Subcutaneous preadipocyte (primary cell): ENCODE results near the gene ZNF629. TPM values are rescaled to one million over a fixed set of nuclear protein-coding genes. Genes with fewer than 3 reads are reported as not detected.

Experiments used
- small RNA-seq: library from RNA; depleted of rRNA; stranded (forward); fragments of <200 nt; gene quantifications from one replicate; pipeline ENCODE3, GENCODE V24; 2012
- total RNA-seq: library from RNA; depleted of rRNA; stranded (reverse); fragments of >200 nt; gene quantifications from 2 replicates; pipeline ENCODE4 v1.2.3, GENCODE V29; 2012

The ZNF629 gene
- 13.6 and 14.1 TPM in 2 replicates for total RNA-seq

GRCh38 chr16:30786936-30787612, at the start of gene ZNF629:
Gene ZNF629 (minus strand): TSS chr16:30787205. CDS start chr16:30784482, 2,723 bp downstream.

GRCh38 chr16:30761928-30762902, 24.8 kb downstream of the ZNF629 start, which contains the start of the genes CFAP119 and RNF40:
Gene CFAP119 (minus strand): TSS chr16:30762062. CDS start chr16:30761748, 314 bp downstream.
Gene RNF40 (plus strand): TSS chr16:30762322. CDS start chr16:30762546, 224 bp downstream.

GRCh38 chr16:30747799-30748633, 39.0 kb downstream of the ZNF629 start, which contains the start of gene PHKG2:
Gene PHKG2 (plus strand): TSS chr16:30748425. CDS start chr16:30748821, 396 bp downstream.

Small RNA genes lying within 50 kb of the gene (small RNA-seq; reads per million reads assigned to genes)
- gene RF00017, result not detected

Other genes with a start within 250 kb of the ZNF629 start
- gene ZNF764, start 228.8 kb downstream of the ZNF629 start, total RNA-seq, result 4.8 and 7.6 TPM in 2 replicates
- gene ZNF688, start 215.5 kb downstream of the ZNF629 start, total RNA-seq, result 4.9 and 8.5 TPM in 2 replicates
- 9.4 and 11.4 TPM in 2 replicates for gene ZNF785, start 201.5 kb downstream of the ZNF629 start, total RNA-seq
- 5.1 and 5.5 TPM in 2 replicates for gene ZNF689, start 176.8 kb downstream of the ZNF629 start, total RNA-seq
- 5.9 and 7.8 TPM in 2 replicates for gene PRR14, start 136.2 kb downstream of the ZNF629 start, total RNA-seq
- gene FBRS, start 128.8 kb downstream of the ZNF629 start, total RNA-seq, result 13.2 and 32.6 TPM in 2 replicates
- gene SRCAP, start 88.0 kb downstream of the ZNF629 start, total RNA-seq, result 14.0 and 19.4 TPM in 2 replicates
- 18.0 and 20.5 TPM in 2 replicates for gene PHKG2, start 38.8 kb downstream of the ZNF629 start, total RNA-seq
- 1.5 and 2.5 TPM in 2 replicates for gene CFAP119, start 25.1 kb downstream of the ZNF629 start, total RNA-seq
- gene RNF40, start 24.9 kb downstream of the ZNF629 start, total RNA-seq, result 63.6 and 90.5 TPM in 2 replicates
- gene BCL7C, start 106.9 kb upstream of the ZNF629 start, total RNA-seq, result 34.0 and 37.5 TPM in 2 replicates
- 0.59 and 1.1 TPM in 2 replicates for gene CTF1, start 109.4 kb upstream of the ZNF629 start, total RNA-seq
- 14.3 and 26.0 TPM in 2 replicates for gene FBXL19, start 136.4 kb upstream of the ZNF629 start, total RNA-seq
- gene ORAI3, start 161.9 kb upstream of the ZNF629 start, total RNA-seq, result 38.3 and 41.5 TPM in 2 replicates
- gene SETD1A, start 170.5 kb upstream of the ZNF629 start, total RNA-seq, result 2.2 and 3.9 TPM in 2 replicates
- gene HSD3B7, start 198.0 kb upstream of the ZNF629 start, total RNA-seq, result 100 and 164 TPM in 2 replicates
- gene STX1B, start 223.4 kb upstream of the ZNF629 start, total RNA-seq, result 0.98 and 1.1 TPM in 2 replicates
- 21.7 and 23.3 TPM in 2 replicates for gene STX4, start 246.4 kb upstream of the ZNF629 start, total RNA-seq